IMR-90 (cell line): ENCODE measurements around the gene SLC26A1. TPM values are rescaled to one million over a fixed set of nuclear protein-coding genes. Genes with fewer than 3 reads are reported as not detected.

ENCODE experiments used
- ATAC-seq: fragments of 200-7000 bp; cut with Tn5 transposase; 2 replicates; pipeline ENCODE4 v1.9.1; 2020; ENCODE audit warnings: low read depth, mild to moderate bottlenecking, moderate library complexity
- BruUV-seq: library from RNA; stranded (reverse); fragments of 400-500 nt; replicated peaks from 2 replicates; lab custom pipeline; 2021; lab: Mats Ljungman, UMichigan
- CTCF ChIA-PET: fragments of 300-600 bp; formaldehyde crosslinking; extraction: SDS; loops from one replicate; lab custom pipeline; 2021; ENCODE audit warnings: antibody characterized with exemption; lab: Yijun Ruan, JAX
- POLR2A ChIA-PET: fragments of 300-600 bp; sonication (Branson Sonifier 250); formaldehyde crosslinking; loops from one replicate; lab custom pipeline; 2022; ENCODE audit warnings: antibody characterized with exemption; ENCODE audit not compliant: unreplicated experiment; lab: Charles Lee
- DNase-seq: peaks from one replicate; pipeline ENCODE4 v3.0.0; 2013
- H2AFZ ChIP-seq: replicated peaks from 2 replicates; pipeline ENCODE3; 2013; ENCODE audit warnings: low read length, mild to moderate bottlenecking; ENCODE audit not compliant: poor library complexity
- H2AK5ac ChIP-seq: 2 replicates; pipeline ENCODE4 v1.6.1; 2013; ENCODE audit warnings: low read depth, low read length, inconsistent platforms
- H2AK9ac ChIP-seq: replicated peaks from 2 replicates; pipeline ENCODE3; 2013; ENCODE audit warnings: mild to moderate bottlenecking, low read depth, low read length, moderate library complexity; ENCODE audit not compliant: poor library complexity
- H2BK120ac ChIP-seq: 2 replicates; pipeline ENCODE4 v1.6.1; 2013; ENCODE audit warnings: low read depth, low read length, inconsistent platforms
- H2BK15ac ChIP-seq: 3 replicates; pipeline ENCODE4 v1.6.1; 2013; ENCODE audit warnings: low read depth, low read length, inconsistent platforms
- H2BK20ac ChIP-seq: 2 replicates; pipeline ENCODE4 v1.6.1; 2013; ENCODE audit warnings: low read depth, mild to moderate bottlenecking, inconsistent platforms, low read length, moderate library complexity
- H2BK5ac ChIP-seq: 2 replicates; pipeline ENCODE4 v1.6.1; 2013; ENCODE audit warnings: mild to moderate bottlenecking, low read depth, low read length, inconsistent platforms; ENCODE audit not compliant: poor library complexity, severe bottlenecking
- H3K14ac ChIP-seq: replicated peaks from 2 replicates; pipeline ENCODE4 v1.6.1; 2013; ENCODE audit warnings: low read depth, low read length, inconsistent platforms
- H3K18ac ChIP-seq: 2 replicates; pipeline ENCODE4 v1.6.1; 2013; ENCODE audit warnings: low read depth, low read length, control low read depth
- H3K23ac ChIP-seq: 2 replicates; pipeline ENCODE4 v1.6.1; 2013; ENCODE audit warnings: low read depth, low read length, inconsistent platforms
- H3K27ac ChIP-seq: 2 replicates; pipeline ENCODE4 v1.5.1; 2013; ENCODE audit warnings: mild to moderate bottlenecking, control low read depth, low read length; ENCODE audit not compliant: insufficient read depth
- H3K27me3 ChIP-seq: 2 replicates; pipeline ENCODE4 v1.6.1; 2013; ENCODE audit warnings: low read length; ENCODE audit not compliant: control insufficient read depth, insufficient read depth
- H3K36me3 ChIP-seq: 2 replicates; pipeline ENCODE4 v1.6.1; 2013; ENCODE audit warnings: low read length, mixed read lengths; ENCODE audit not compliant: control insufficient read depth, insufficient read depth
- H3K4ac ChIP-seq: 2 replicates; pipeline ENCODE4 v1.6.1; 2013; ENCODE audit warnings: low read depth, low read length, inconsistent platforms
- H3K4me1 ChIP-seq: 2 replicates; pipeline ENCODE4 v1.6.1; 2013; ENCODE audit warnings: low read length, mixed read lengths; ENCODE audit not compliant: control insufficient read depth, insufficient read depth
- H3K4me2 ChIP-seq: 2 replicates; pipeline ENCODE4 v1.6.1; 2013; ENCODE audit warnings: low read depth, mild to moderate bottlenecking, control low read depth, low read length, moderate library complexity
- H3K4me3 ChIP-seq: 2 replicates; pipeline ENCODE4 v1.5.1; 2013; ENCODE audit warnings: low read depth, mild to moderate bottlenecking, control low read depth, low read length, moderate library complexity; ENCODE audit not compliant: insufficient read depth
- H3K56ac ChIP-seq: 2 replicates; pipeline ENCODE4 v1.6.1; 2013; ENCODE audit warnings: low read length, inconsistent platforms; ENCODE audit not compliant: insufficient read depth; ENCODE audit errors: extremely low read depth
- H3K79me1 ChIP-seq, 2 experiments: 2 replicates each; pipeline ENCODE4 v1.6.1; 2013; ENCODE audit warnings: low read length in 2 of 2, inconsistent platforms in 1 of 2, low read depth in 1 of 2
- H3K9ac ChIP-seq: 2 replicates; pipeline ENCODE4 v1.6.1; 2013; ENCODE audit warnings: low read depth, low read length, control low read depth
- H3K9me1 ChIP-seq: 2 replicates; pipeline ENCODE4 v1.6.1; 2013; ENCODE audit warnings: low read length, inconsistent platforms; ENCODE audit not compliant: insufficient read depth
- H3K9me3 ChIP-seq: 2 replicates; pipeline ENCODE4 v1.6.1; 2013; ENCODE audit warnings: low read length; ENCODE audit not compliant: control insufficient read depth, insufficient read depth
- H4K20me1 ChIP-seq: 2 replicates; pipeline ENCODE4 v1.6.1; 2013; ENCODE audit warnings: low read length, inconsistent platforms; ENCODE audit not compliant: insufficient read depth
- H4K5ac ChIP-seq: 2 replicates; pipeline ENCODE4 v1.6.1; 2013; ENCODE audit warnings: mild to moderate bottlenecking, low read depth, low read length, control low read depth
- H4K8ac ChIP-seq, 2 experiments: 2 replicates each; pipeline ENCODE4 v1.6.1; 2013; ENCODE audit warnings: low read depth in 2 of 2, low read length in 2 of 2, control low read depth in 1 of 2, inconsistent platforms in 1 of 2
- H4K91ac ChIP-seq: 2 replicates; pipeline ENCODE4 v1.6.1; 2013; ENCODE audit warnings: low read depth, low read length, inconsistent platforms; ENCODE audit not compliant: insufficient read depth
- BHLHE40 ChIP-seq: fragments of 150-350 bp; IDR thresholded peaks from 2 replicates; pipeline ENCODE4 v1.6.1; 2016; ENCODE audit warnings: mild to moderate bottlenecking, low read depth, low read length
- CTCF ChIP-seq: conservative IDR thresholded peaks from 2 replicates; pipeline ENCODE4 v1.5.1; 2012; ENCODE audit warnings: mild to moderate bottlenecking, low read depth, low read length, improper control_type of control experiment
- ELK1 ChIP-seq: fragments of 150-350 bp; IDR thresholded peaks from 2 replicates; pipeline ENCODE4 v1.6.1; 2016; ENCODE audit warnings: low read depth, mild to moderate bottlenecking, low read length, moderate library complexity, borderline replicate concordance
- MXI1 ChIP-seq: IDR thresholded peaks from 2 replicates; pipeline ENCODE4 v1.6.1; 2012; ENCODE audit warnings: low read depth, mild to moderate bottlenecking, low read length, moderate library complexity, borderline replicate concordance
- POLR2A ChIP-seq: IDR thresholded peaks from 2 replicates; pipeline ENCODE4 v1.6.1; 2012; ENCODE audit warnings: mild to moderate bottlenecking, low read depth, low read length
- RAD21 ChIP-seq: IDR thresholded peaks from 2 replicates; pipeline ENCODE4 v1.6.1; 2012; ENCODE audit warnings: low read length, improper control_type of control experiment
- RFX5 ChIP-seq: IDR thresholded peaks from 2 replicates; pipeline ENCODE4 v1.8.0; 2012; ENCODE audit warnings: low read depth, mild to moderate bottlenecking, low read length, moderate library complexity
- SMC3 ChIP-seq: fragments of 150-350 bp; IDR thresholded peaks from 2 replicates; pipeline ENCODE4 v1.6.1; 2016; ENCODE audit warnings: low read depth, mild to moderate bottlenecking, antibody characterized with exemption, low read length, moderate library complexity
- USF2 ChIP-seq: fragments of 150-350 bp; IDR thresholded peaks from 2 replicates; pipeline ENCODE4 v1.6.1; 2017; ENCODE audit warnings: mild to moderate bottlenecking, antibody characterized with exemption, low read length, low read depth
- WGBS, 2 experiments: methylation state at CpG; one replicate each; pipeline versions ENCODE4 v1.1.5 to v1.1.7; 2013; ENCODE audit warnings: missing lambda C conversion rate in 2 of 2; ENCODE audit not compliant: insufficient read length in 1 of 2; ENCODE audit errors: extremely low coverage in 2 of 2; 5-methylcytosine and 5-hydroxymethylcytosine counted together
- dilution Hi-C: fragments of 300-500 bp; cut with HindIII; formaldehyde crosslinking; loops from one replicate; pipeline ENCODE4 v1.14.3; 2018; ENCODE audit warnings: low sequenced_read_pairs; ENCODE audit not compliant: unreplicated experiment
- in situ Hi-C: fragments of 300-500 bp; cut with MboI; formaldehyde crosslinking; loops from 3 replicates; pipeline ENCODE4 v1.14.3; 2019; ENCODE audit warnings: low sequenced_read_pairs, inconsistent platforms, mixed read lengths
- intact Hi-C: fragments of 100-400 bp; cut with micrococcal nuclease; formaldehyde crosslinking; loops from 2 replicates; pipeline ENCODE4 v1.10.0; 2022
- polyA plus RNA-seq, 3 experiments: library from polyadenylated mRNA; depleted of rRNA; stranded (reverse); fragments of >200 nt; gene quantifications; 2 replicates each; pipeline ENCODE4 v1.2.3, GENCODE V29; 2012; ENCODE audit warnings: low replicate concordance in 1 of 3
- total RNA-seq: library from RNA; depleted of rRNA; stranded (reverse); fragments of >200 nt; gene quantifications from 2 replicates; pipeline ENCODE4 v1.2.3, GENCODE V29; 2012

Gene SLC26A1
- total and polyA plus RNA-seq, 2 of the 4 experiments (the other 2 are of a cell fraction) = 0.09 TPM; not detected in 1

- intact Hi-C loops (no loop called here), dilution Hi-C loops (no loop called here), in situ Hi-C loops (no loop called here)
- no peak overlapping the region for H2AK5ac ChIP-seq
- H3K36me3 ChIP-seq = peaks cover 5% of the 10 kb centered on the region; the same call in 1 of the 2 replicates
- H3K4ac ChIP-seq = no peak overlapping the region
- no peak overlapping the region for H2AFZ ChIP-seq
- H3K79me1 ChIP-seq = peaks cover 0 to 9% of the 10 kb centered on the region in 2 experiments; a peak in 2 of 4 replicates
- no peak overlapping the region for H2BK20ac ChIP-seq
- H3K18ac ChIP-seq = no peak overlapping the region
- H3K4me2 ChIP-seq = no peak overlapping the region
- H2BK15ac ChIP-seq = no peak overlapping the region
- no peak overlapping the region for H4K5ac ChIP-seq
- WGBS, 2 experiments = 62% methylated on average over 3 of the region's 16 CpGs; no CpG with 5 or more reads in 1 of the 2 experiments
- no peak overlapping the region for H3K14ac ChIP-seq
- H2BK5ac ChIP-seq = no peak overlapping the region
- peaks cover 4% of the 10 kb centered on the region; the same call in 1 of the 2 replicates for H3K9me1 ChIP-seq
- no peak overlapping the region for H2AK9ac ChIP-seq
- TF ChIP-seq ELK1 (no peak), RFX5 (no peak), USF2 (no peak), CTCF (no peak), MXI1 (no peak), RAD21 (no peak), POLR2A (no peak), SMC3 (no peak), BHLHE40 (no peak)
- no peak for DNase-seq
- H3K23ac ChIP-seq = no peak overlapping the region
- ATAC-seq = no peak
- no peak overlapping the region for H4K8ac ChIP-seq
- H3K4me3 ChIP-seq = no peak overlapping the region
- POLR2A ChIA-PET = no interaction called here
- H3K9me3 ChIP-seq = no peaks in the 10 kb centered on the region
- H3K27me3 ChIP-seq = no peaks in the 10 kb centered on the region
- H3K56ac ChIP-seq = no peak overlapping the region
- H4K91ac ChIP-seq = no peak overlapping the region
- H4K20me1 ChIP-seq = peaks cover 28% of the 10 kb centered on the region
- no peak overlapping the region for H3K9ac ChIP-seq
- CTCF ChIA-PET = no interaction called here
- BruUV-seq = no TSS peak
- no peak overlapping the region for H2BK120ac ChIP-seq
- H3K27ac ChIP-seq = no peak overlapping the region
- H3K4me1 ChIP-seq = peaks cover 2% of the 10 kb centered on the region; the same call in 1 of the 2 replicates
These were observed 24.0 kb upstream of the SLC26A1 start for GRCh38 chr4:1017211-1017610.
